Astrocyte (in vitro differentiated cells and primary cell): ENCODE measurements around the gene SMIM33.

ENCODE experiments used
- CTCF ChIP-seq: IDR thresholded peaks from 2 replicates; pipeline ENCODE4 v1.5.1; 2011; ENCODE audit warnings: low read depth, mild to moderate bottlenecking, inconsistent platforms, low read length, moderate library complexity; ENCODE audit not compliant: insufficient read depth
- EZH2 ChIP-seq: IDR thresholded peaks from 2 replicates; pipeline ENCODE4 v1.6.1; 2012; ENCODE audit warnings: mild to moderate bottlenecking, low read length, inconsistent platforms; ENCODE audit not compliant: insufficient read depth

GRCh38 chr5:139482050-139482889 lies 11.5 kb downstream of the SMIM33 start, which contains the start of gene STING1:
- TF ChIP-seq CTCF (no peak), EZH2 (no peak)
